NCI-H2196 treated with DMSO at 0.1 percent for 48 hours (cell line): ENCODE data around the gene CREB3L2.
"Not testable (repeated sequence)": the region's sequence is repeated elsewhere in the genome, so short reads cannot be mapped to it uniquely, and the experiment has no call there.

Source experiments
- DNase-seq: peaks from one replicate; lab custom pipeline; 2025; ENCODE audit not compliant: unreplicated experiment; lab: John Stamatoyannopoulos, UW

Gene CREB3L2

GRCh38 chr7:137846827-137847567, 154.9 kb downstream of the CREB3L2 start, which contains the start of gene DGKI:
DGKI (minus strand) TSS chr7:137846974.
- no peak for DNase-seq

GRCh38 chr7:137846549-137846826, 155.4 kb downstream of the CREB3L2 start:
- DNase-seq: no peak

GRCh38 chr7:137844677-137845425, 157.0 kb downstream of the CREB3L2 start:
- no peak for DNase-seq

- DNase-seq: no peak
Observed at GRCh38 chr7:137839903-137840779, 161.7 kb downstream of the CREB3L2 start.

GRCh38 chr7:137838706-137839315, 163.1 kb downstream of the CREB3L2 start:
- no peak for DNase-seq

- no peak for DNase-seq
Observed at GRCh38 chr7:137836541-137836940, 165.3 kb downstream of the CREB3L2 start.

- DNase-seq: no peak
Observed at GRCh38 chr7:137836113-137836509, 165.8 kb downstream of the CREB3L2 start.

GRCh38 chr7:137835486-137836112, 166.3 kb downstream of the CREB3L2 start:
- no peak for DNase-seq

GRCh38 chr7:137834552-137834951, 167.3 kb downstream of the CREB3L2 start:
- no peak for DNase-seq

GRCh38 chr7:137832990-137833389, 168.9 kb downstream of the CREB3L2 start:
- not testable (repeated sequence) for DNase-seq

- no peak for DNase-seq
Observed at GRCh38 chr7:137832382-137832781, 169.5 kb downstream of the CREB3L2 start.

GRCh38 chr7:137831555-137831954, 170.3 kb downstream of the CREB3L2 start:
- DNase-seq: not testable (repeated sequence)

- DNase-seq: no peak
Observed at GRCh38 chr7:137829337-137829992, 172.4 kb downstream of the CREB3L2 start.

GRCh38 chr7:137828456-137828855, 173.4 kb downstream of the CREB3L2 start:
- no peak for DNase-seq

- no peak for DNase-seq
Observed at GRCh38 chr7:137825489-137825888, 176.4 kb downstream of the CREB3L2 start.
